ENCODE measurements around the gene NSG2.

GRCh38 chr5:174056064-174056847 lies 10.8 kb downstream of the NSG2 start:
- TF ChIP-seq, protein P1, sequence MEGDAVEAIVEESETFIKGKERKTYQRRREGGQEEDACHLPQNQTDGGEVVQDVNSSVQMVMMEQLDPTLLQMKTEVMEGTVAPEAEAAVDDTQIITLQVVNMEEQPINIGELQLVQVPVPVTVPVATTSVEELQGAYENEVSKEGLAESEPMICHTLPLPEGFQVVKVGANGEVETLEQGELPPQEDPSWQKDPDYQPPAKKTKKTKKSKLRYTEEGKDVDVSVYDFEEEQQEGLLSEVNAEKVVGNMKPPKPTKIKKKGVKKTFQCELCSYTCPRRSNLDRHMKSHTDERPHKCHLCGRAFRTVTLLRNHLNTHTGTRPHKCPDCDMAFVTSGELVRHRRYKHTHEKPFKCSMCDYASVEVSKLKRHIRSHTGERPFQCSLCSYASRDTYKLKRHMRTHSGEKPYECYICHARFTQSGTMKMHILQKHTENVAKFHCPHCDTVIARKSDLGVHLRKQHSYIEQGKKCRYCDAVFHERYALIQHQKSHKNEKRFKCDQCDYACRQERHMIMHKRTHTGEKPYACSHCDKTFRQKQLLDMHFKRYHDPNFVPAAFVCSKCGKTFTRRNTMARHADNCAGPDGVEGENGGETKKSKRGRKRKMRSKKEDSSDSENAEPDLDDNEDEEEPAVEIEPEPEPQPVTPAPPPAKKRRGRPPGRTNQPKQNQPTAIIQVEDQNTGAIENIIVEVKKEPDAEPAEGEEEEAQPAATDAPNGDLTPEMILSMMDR (IDR thresholded peaks at IDR 0.05 in 4 of 5, conservative IDR thresholded peaks at IDR 0.05 in 1 of 5), result peak in 1 of 5 experiments; percentile 11
- no peak for TF ChIP-seq POLR2A (IDR thresholded peaks at IDR 0.05)
